ENCODE data around the gene L2HGDH. TPM values are rescaled to one million over a fixed set of nuclear protein-coding genes. Genes with fewer than 3 reads are reported as not detected.
A peak's percentile ranks its signal among the peaks of the same experiment; 100 is the strongest.
"Not testable (repeated sequence)": the region's sequence is repeated elsewhere in the genome, so short reads cannot be mapped to it uniquely, and the experiment has no call there.

Gene L2HGDH
- polyA plus RNA-seq, 1 donor (not counting 4 experiments of a cell fraction or from before 2014, with no cell fraction given): 7.9 TPM

DNA sequence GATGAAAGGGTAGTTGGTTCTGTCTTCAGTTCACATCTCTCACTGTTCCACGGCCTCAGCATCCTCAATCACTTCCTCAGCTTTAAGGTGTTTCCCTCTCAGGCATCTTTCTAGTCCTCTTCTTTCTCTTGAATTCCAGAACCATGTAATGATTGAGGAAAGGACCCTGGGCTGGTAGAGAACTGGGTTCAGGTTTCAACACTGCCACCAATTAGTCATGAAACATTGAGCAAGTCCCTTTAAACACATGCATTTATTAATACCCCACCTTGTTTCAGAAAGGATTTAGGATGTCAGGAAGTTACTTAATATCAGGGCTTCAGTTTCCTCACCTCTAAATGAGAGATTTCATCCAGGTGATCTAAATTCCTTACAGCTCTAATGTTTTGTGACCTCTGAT, 7.3 kb upstream of the L2HGDH start:
- Histone ChIP-seq H3K9me3 (ENCODE audit: control insufficient read depth, low read depth, low read length) (no peaks in the 10 kb centered on the region), H3K4me3 (ENCODE audit: control insufficient read depth in 2 of 3, extremely low read depth in 1 of 3, insufficient read depth in 2 of 3, low read depth in 1 of 3, low read length in 3 of 3) (no peak overlapping the region), H3K4me2 (ENCODE audit: control insufficient read depth, extremely low read depth, insufficient read depth, low read depth, low read length) (peak overlapping the region; percentile 91), H3K9ac (ENCODE audit: control insufficient read depth, extremely low read depth, insufficient read depth, low read length) (peak overlapping the region; percentile 77), H3K27me3 (ENCODE audit: control insufficient read depth, extremely low read depth, insufficient read depth, low read length) (no peaks in the 10 kb centered on the region), H3K27ac (ENCODE audit: control insufficient read depth, insufficient read depth, low read length) (peak overlapping the region; percentile 96), H3K79me2 (ENCODE audit: control insufficient read depth, insufficient read depth, low read length) (peaks cover 12% of the 10 kb centered on the region), H3K36me3 (ENCODE audit: control insufficient read depth in 2 of 2, extremely low read depth in 1 of 2, insufficient read depth in 2 of 2, low read length in 2 of 2) (peaks cover 0 to 5% of the 10 kb centered on the region in 2 experiments), H3K4me1 (ENCODE audit: control insufficient read depth, extremely low read depth, insufficient read depth, low read length) (peaks cover 25% of the 10 kb centered on the region), H4K20me1 (ENCODE audit: control insufficient read depth, extremely low read depth, insufficient read depth, low read length) (no peaks in the 10 kb centered on the region), H2AFZ (ENCODE audit: control insufficient read depth, low read length) (no peak overlapping the region), H3K9me1 (ENCODE audit: control insufficient read depth, extremely low read depth, insufficient read depth, low read length) (no peaks in the 10 kb centered on the region)
- FAIRE-seq (no peak), DNase-seq (ENCODE audit: low read depth, low spot score) (no peak)
- dilution Hi-C loops (cut with MboI; ENCODE audit: extremely low pct_ligation_motif_present, low sequenced_read_pairs): no loop called here
- TF ChIP-seq CTCF (optimal IDR thresholded peaks at IDR 0.05 in 1 of 3, IDR thresholded peaks at IDR 0.05 in 1 of 3, conservative IDR thresholded peaks at IDR 0.05 in 1 of 3; ENCODE audit: extremely low read depth in 1 of 3, insufficient read depth in 2 of 3, low read length in 3 of 3): no peak
- no peak for TF ChIP-seq EZH2 (IDR thresholded peaks at IDR 0.05; ENCODE audit: low read length)

GRCh38 chr14:50318031-50318626, 6.1 kb upstream of the L2HGDH start:
- FAIRE-seq (no peak), DNase-seq (ENCODE audit: low read depth, low spot score) (no peak)
- Histone ChIP-seq H3K9me3 (ENCODE audit: control insufficient read depth, low read depth, low read length) (no peaks in the 10 kb centered on the region), H3K9me1 (ENCODE audit: control insufficient read depth, extremely low read depth, insufficient read depth, low read length) (no peaks in the 10 kb centered on the region), H3K9ac (ENCODE audit: control insufficient read depth, extremely low read depth, insufficient read depth, low read length) (no peak overlapping the region), H4K20me1 (ENCODE audit: control insufficient read depth, extremely low read depth, insufficient read depth, low read length) (no peaks in the 10 kb centered on the region), H3K27ac (ENCODE audit: control insufficient read depth, insufficient read depth, low read length) (no peak overlapping the region), H3K27me3 (ENCODE audit: control insufficient read depth, extremely low read depth, insufficient read depth, low read length) (no peaks in the 10 kb centered on the region), H2AFZ (ENCODE audit: control insufficient read depth, low read length) (no peak overlapping the region), H3K4me1 (ENCODE audit: control insufficient read depth, extremely low read depth, insufficient read depth, low read length) (peaks cover 30% of the 10 kb centered on the region), H3K4me3 (ENCODE audit: control insufficient read depth in 2 of 3, extremely low read depth in 1 of 3, insufficient read depth in 2 of 3, low read depth in 1 of 3, low read length in 3 of 3) (no peak overlapping the region), H3K36me3 (ENCODE audit: control insufficient read depth in 2 of 2, extremely low read depth in 1 of 2, insufficient read depth in 2 of 2, low read length in 2 of 2) (peaks cover 0 to 5% of the 10 kb centered on the region in 2 experiments), H3K4me2 (ENCODE audit: control insufficient read depth, extremely low read depth, insufficient read depth, low read depth, low read length) (no peak overlapping the region), H3K79me2 (ENCODE audit: control insufficient read depth, insufficient read depth, low read length) (peaks cover 16% of the 10 kb centered on the region)
- dilution Hi-C loops (cut with MboI; ENCODE audit: extremely low pct_ligation_motif_present, low sequenced_read_pairs): no loop called here
- no peak for TF ChIP-seq EZH2 (IDR thresholded peaks at IDR 0.05; ENCODE audit: low read length)
- peak in 1 of 3 experiments; percentile 58 for TF ChIP-seq CTCF (optimal IDR thresholded peaks at IDR 0.05 in 1 of 3, IDR thresholded peaks at IDR 0.05 in 1 of 3, conservative IDR thresholded peaks at IDR 0.05 in 1 of 3; ENCODE audit: extremely low read depth in 1 of 3, insufficient read depth in 2 of 3, low read length in 3 of 3)

GRCh38 chr14:50314098-50314497, 2.1 kb upstream of the L2HGDH start:
- H3K36me3 ChIP-seq (ENCODE audit: control insufficient read depth in 2 of 2, extremely low read depth in 1 of 2, insufficient read depth in 2 of 2, low read length in 2 of 2); H3K9me1 ChIP-seq (ENCODE audit: control insufficient read depth, extremely low read depth, insufficient read depth, low read length); dilution Hi-C loops (cut with MboI; ENCODE audit: extremely low pct_ligation_motif_present, low sequenced_read_pairs); H3K9me3 ChIP-seq (ENCODE audit: control insufficient read depth, low read depth, low read length); H3K27me3 ChIP-seq (ENCODE audit: control insufficient read depth, extremely low read depth, insufficient read depth, low read length); H4K20me1 ChIP-seq (ENCODE audit: control insufficient read depth, extremely low read depth, insufficient read depth, low read length); H3K4me2 ChIP-seq (ENCODE audit: control insufficient read depth, extremely low read depth, insufficient read depth, low read depth, low read length); H3K9ac ChIP-seq (ENCODE audit: control insufficient read depth, extremely low read depth, insufficient read depth, low read length); H3K4me3 ChIP-seq (ENCODE audit: control insufficient read depth in 2 of 3, extremely low read depth in 1 of 3, insufficient read depth in 2 of 3, low read depth in 1 of 3, low read length in 3 of 3); H2AFZ ChIP-seq (ENCODE audit: control insufficient read depth, low read length); FAIRE-seq; DNase-seq (ENCODE audit: low read depth, low spot score); H3K27ac ChIP-seq (ENCODE audit: control insufficient read depth, insufficient read depth, low read length): not testable (repeated sequence)
- H3K79me2 ChIP-seq (ENCODE audit: control insufficient read depth, insufficient read depth, low read length): peaks cover 22% of the 10 kb centered on the region
- H3K4me1 ChIP-seq (ENCODE audit: control insufficient read depth, extremely low read depth, insufficient read depth, low read length): peaks cover 14% of the 10 kb centered on the region

Measured in keratinocyte (primary cell).